WI38 (cell line): ENCODE data around the gene INIP.
"Not testable (repeated sequence)": the region's sequence is repeated elsewhere in the genome, so short reads cannot be mapped to it uniquely, and the experiment has no call there.

Experiments
- H3K4me3 ChIP-seq: 2 replicates; pipeline ENCODE4 v1.5.1; 2011; ENCODE audit warnings: low read depth, mild to moderate bottlenecking, control low read depth, low read length
- CTCF ChIP-seq: IDR thresholded peaks from 2 replicates; pipeline ENCODE4 v1.5.1; 2012; ENCODE audit warnings: low read depth, mild to moderate bottlenecking, control low read depth, low read length

The INIP gene

GRCh38 chr9:112700085-112700484 is 17.8 kb downstream of the INIP start:
- no peak overlapping the region for H3K4me3 ChIP-seq
- no peak for TF ChIP-seq CTCF

GRCh38 chr9:112699230-112699629 is 18.7 kb downstream of the INIP start:
- H3K4me3 ChIP-seq = no peak overlapping the region
- no peak for TF ChIP-seq CTCF

GRCh38 chr9:112696461-112696860 is 21.5 kb downstream of the INIP start:
- TF ChIP-seq CTCF = no peak
- no peak overlapping the region for H3K4me3 ChIP-seq

- no peak for TF ChIP-seq CTCF
- H3K4me3 ChIP-seq = no peak overlapping the region
These were observed 23.0 kb downstream of the INIP start for GRCh38 chr9:112694706-112695555.

- no peak overlapping the region for H3K4me3 ChIP-seq
- no peak for TF ChIP-seq CTCF
These were observed 28.7 kb downstream of the INIP start for GRCh38 chr9:112689161-112689740.

- H3K4me3 ChIP-seq = no peak overlapping the region
- TF ChIP-seq CTCF = no peak
These were observed 37.0 kb downstream of the INIP start for GRCh38 chr9:112680731-112681402.

GRCh38 chr9:112677040-112677439 is 40.9 kb downstream of the INIP start:
- H3K4me3 ChIP-seq = no peak overlapping the region
- TF ChIP-seq CTCF = no peak

- not testable (repeated sequence) for H3K4me3 ChIP-seq
These were observed 44.7 kb downstream of the INIP start for GRCh38 chr9:112673221-112673620.
